Caco-2 (cell line): ENCODE data around the gene GPX4. TPM values are rescaled to one million over a fixed set of nuclear protein-coding genes. Genes with fewer than 3 reads are reported as not detected.

Experiments
- BruUV-seq: library from RNA; stranded (reverse); fragments of 400-500 nt; replicated peaks from 2 replicates; lab custom pipeline; 2021; lab: Mats Ljungman, UMichigan
- CTCF ChIA-PET: fragments of 300-600 bp; sonication (Branson Sonifier 250); formaldehyde crosslinking; loops from one replicate; lab custom pipeline; 2022; ENCODE audit warnings: antibody characterized with exemption; lab: Charles Lee
- POLR2A ChIA-PET: fragments of 300-600 bp; sonication (Branson Sonifier 250); formaldehyde crosslinking; loops from one replicate; lab custom pipeline; 2022; ENCODE audit warnings: antibody characterized with exemption; lab: Charles Lee
- DNase-seq, 2 experiments: peaks; one replicate each; pipeline versions ENCODE4 v3.0.0 to v3.0.0-alpha.2; 2020 to 2022
- H3K27me3 ChIP-seq: replicated peaks from 2 replicates; pipeline ENCODE4 v1.6.0; 2011; ENCODE audit warnings: low read length; ENCODE audit not compliant: control insufficient read depth, insufficient read depth
- H3K36me3 ChIP-seq: 2 replicates; pipeline ENCODE4 v1.5.1; 2011; ENCODE audit warnings: low read length; ENCODE audit not compliant: control insufficient read depth, insufficient read depth
- H3K4me1 ChIP-seq: fragments of 250-450 bp; sonication (Bioruptor Pico); 2 replicates; pipeline ENCODE4 v1.5.1; 2020; ENCODE audit warnings: mild to moderate bottlenecking
- H3K4me3 ChIP-seq: 2 replicates; pipeline ENCODE4 v1.5.1; 2011; ENCODE audit warnings: low read depth, mild to moderate bottlenecking, control low read depth, low read length
- H3K9me3 ChIP-seq: fragments of 250-450 bp; sonication (Bioruptor Pico); 2 replicates; pipeline ENCODE4 v1.5.1; 2020; ENCODE audit warnings: mild to moderate bottlenecking, moderate library complexity
- H3K27ac Mint-ChIP-seq: one replicate; pipeline ENCODE4 v1.8.0; 2022; ENCODE audit warnings: mixed read lengths; ENCODE audit not compliant: unreplicated experiment
- H3K27me3 Mint-ChIP-seq: one replicate; pipeline ENCODE4 v1.8.0; 2022; ENCODE audit warnings: mixed read lengths; ENCODE audit not compliant: insufficient read depth, unreplicated experiment
- H3K36me3 Mint-ChIP-seq: one replicate; pipeline ENCODE4 v1.8.0; 2022; ENCODE audit warnings: mild to moderate bottlenecking, mixed read lengths; ENCODE audit not compliant: insufficient read depth, unreplicated experiment
- H3K4me1 Mint-ChIP-seq: one replicate; pipeline ENCODE4 v1.8.0; 2022; ENCODE audit warnings: low read depth, mixed read lengths; ENCODE audit not compliant: unreplicated experiment
- H3K4me3 Mint-ChIP-seq: one replicate; pipeline ENCODE4 v1.8.0; 2022; ENCODE audit warnings: mild to moderate bottlenecking, moderate library complexity, mixed read lengths; ENCODE audit not compliant: unreplicated experiment
- H3K9me3 Mint-ChIP-seq: one replicate; pipeline ENCODE4 v1.8.0; 2022; ENCODE audit warnings: mixed read lengths; ENCODE audit not compliant: unreplicated experiment
- intact Hi-C: fragments of 100-400 bp; cut with micrococcal nuclease; formaldehyde crosslinking; loops from one replicate; pipeline ENCODE4 v1.10.0; 2022; ENCODE audit not compliant: unreplicated experiment
- total RNA-seq: library from RNA; stranded (reverse); gene quantifications from 2 replicates; pipeline ENCODE4 v1.2.3, GENCODE V29; 2022
- TF ChIP-seq, protein P1 (sequence below), 2 experiments: fragments of 200-600 bp in 1 of 2; IDR thresholded peaks; 1 replicate in 1 of 2; 2 replicates in 1 of 2; pipeline versions ENCODE4 v1.5.1 to v1.8.0; 2011 to 2022; ENCODE audit warnings: antibody characterized with exemption in 1 of 2, control low read depth in 1 of 2, inconsistent platforms in 1 of 2, low read depth in 1 of 2, low read length in 1 of 2, mild to moderate bottlenecking in 1 of 2, moderate library complexity in 1 of 2; ENCODE audit not compliant: insufficient read depth in 1 of 2, severe bottlenecking in 1 of 2, unreplicated experiment in 1 of 2

GPX4 gene
- total RNA-seq, 1 experiment from 2014 or later, result 500 TPM

DNA sequence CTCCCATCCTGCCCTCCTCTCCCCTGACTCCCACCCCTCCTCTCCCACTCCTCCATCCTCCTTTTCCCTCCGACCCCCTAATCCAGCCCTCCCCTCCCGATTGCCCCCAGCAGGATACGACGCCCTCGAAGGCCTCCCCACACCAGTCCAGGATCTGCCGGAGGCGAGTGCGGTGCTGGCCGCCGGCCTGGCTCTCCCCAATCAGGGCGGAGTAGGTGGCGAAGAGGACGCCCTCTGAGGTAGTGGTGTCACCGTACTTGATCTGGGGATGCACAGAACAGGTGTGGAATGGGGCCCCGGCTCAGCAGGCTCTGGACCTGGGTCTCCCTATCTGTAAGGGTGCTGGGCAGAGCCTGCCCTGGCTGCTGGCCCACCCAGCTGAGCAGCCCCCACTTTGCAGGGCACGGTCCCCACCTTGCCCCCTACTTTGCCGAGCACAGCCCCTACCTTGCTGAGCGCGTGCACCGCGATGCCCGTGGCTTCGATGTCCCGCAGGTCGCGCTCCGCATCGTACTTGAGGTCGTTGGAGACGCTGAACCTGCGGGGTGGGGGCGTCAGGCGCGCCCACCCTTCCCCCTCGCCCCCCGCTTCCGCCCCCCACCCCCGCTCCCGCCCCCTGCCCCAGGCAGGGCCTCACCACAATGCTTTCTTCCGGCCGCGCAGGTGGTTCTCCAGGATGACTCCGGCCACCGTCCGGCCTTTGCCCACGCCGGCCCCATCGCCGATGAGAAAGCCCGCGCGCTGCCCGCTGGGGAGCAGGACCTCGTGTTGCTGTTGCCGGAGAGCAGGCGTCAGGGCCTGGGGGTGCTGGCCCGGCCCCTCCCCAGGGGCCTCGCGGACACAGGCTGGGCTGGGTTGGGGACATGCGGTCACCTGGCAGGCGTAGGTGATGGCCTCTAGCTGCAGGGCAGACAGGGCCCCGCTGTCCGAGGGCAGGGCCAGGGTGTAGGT, 18.5 kb downstream of the GPX4 start:
- CTCF ChIA-PET, result no interaction called here
- peaks cover 54% of the 10 kb centered on the region for H3K36me3 Mint-ChIP-seq
- TF ChIP-seq, protein P1, sequence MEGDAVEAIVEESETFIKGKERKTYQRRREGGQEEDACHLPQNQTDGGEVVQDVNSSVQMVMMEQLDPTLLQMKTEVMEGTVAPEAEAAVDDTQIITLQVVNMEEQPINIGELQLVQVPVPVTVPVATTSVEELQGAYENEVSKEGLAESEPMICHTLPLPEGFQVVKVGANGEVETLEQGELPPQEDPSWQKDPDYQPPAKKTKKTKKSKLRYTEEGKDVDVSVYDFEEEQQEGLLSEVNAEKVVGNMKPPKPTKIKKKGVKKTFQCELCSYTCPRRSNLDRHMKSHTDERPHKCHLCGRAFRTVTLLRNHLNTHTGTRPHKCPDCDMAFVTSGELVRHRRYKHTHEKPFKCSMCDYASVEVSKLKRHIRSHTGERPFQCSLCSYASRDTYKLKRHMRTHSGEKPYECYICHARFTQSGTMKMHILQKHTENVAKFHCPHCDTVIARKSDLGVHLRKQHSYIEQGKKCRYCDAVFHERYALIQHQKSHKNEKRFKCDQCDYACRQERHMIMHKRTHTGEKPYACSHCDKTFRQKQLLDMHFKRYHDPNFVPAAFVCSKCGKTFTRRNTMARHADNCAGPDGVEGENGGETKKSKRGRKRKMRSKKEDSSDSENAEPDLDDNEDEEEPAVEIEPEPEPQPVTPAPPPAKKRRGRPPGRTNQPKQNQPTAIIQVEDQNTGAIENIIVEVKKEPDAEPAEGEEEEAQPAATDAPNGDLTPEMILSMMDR (IDR thresholded peaks at IDR 0.05; ENCODE audit: insufficient read depth in 1 of 2, low read depth in 1 of 2, low read length in 1 of 2, severe bottlenecking in 1 of 2, unreplicated experiment in 1 of 2), result no peak
- no peak overlapping the region for H3K4me3 ChIP-seq
- H3K27ac Mint-ChIP-seq, result no peak overlapping the region
- no peaks in the 10 kb centered on the region for H3K4me1 ChIP-seq
- no TSS peak for BruUV-seq
- H3K4me1 Mint-ChIP-seq, result no peaks in the 10 kb centered on the region
- no peaks in the 10 kb centered on the region for H3K27me3 Mint-ChIP-seq
- POLR2A ChIA-PET, result no interaction called here
- DNase-seq, result no peak
- H3K4me3 Mint-ChIP-seq, result no peak overlapping the region
- H3K36me3 ChIP-seq, result no peaks in the 10 kb centered on the region; the same call in 1 of the 2 replicates
- no peaks in the 10 kb centered on the region for H3K9me3 ChIP-seq
- intact Hi-C loops, result no loop called here
- H3K9me3 Mint-ChIP-seq, result no peaks in the 10 kb centered on the region
- H3K27me3 ChIP-seq, result no peaks in the 10 kb centered on the region

GRCh38 chr19:1122972-1123363, 19.2 kb downstream of the GPX4 start:
- intact Hi-C loops, result no loop called here

GRCh38 chr19:1123381-1123780, 19.6 kb downstream of the GPX4 start:
- H3K4me3 ChIP-seq, result no peak overlapping the region
- intact Hi-C loops, result no loop called here
- ChIA-PET CTCF (no interaction called here), POLR2A (interaction anchor here (0.5 kb wide), 1 partner anchor 19 kb away, joined by 3 read pairs; the partner anchor contains the start of gene GPX4)
- TF ChIP-seq, protein P1 (IDR thresholded peaks at IDR 0.05; ENCODE audit: insufficient read depth in 1 of 2, low read depth in 1 of 2, low read length in 1 of 2, severe bottlenecking in 1 of 2, unreplicated experiment in 1 of 2), result no peak
- H3K36me3 Mint-ChIP-seq, result peaks cover 55% of the 10 kb centered on the region
- H3K27ac Mint-ChIP-seq, result no peak overlapping the region
- H3K4me3 Mint-ChIP-seq, result no peak overlapping the region
- BruUV-seq, result no TSS peak
- DNase-seq, result no peak
- H3K27me3 ChIP-seq, result no peaks in the 10 kb centered on the region
- H3K27me3 Mint-ChIP-seq, result no peaks in the 10 kb centered on the region
- H3K9me3 ChIP-seq, result no peaks in the 10 kb centered on the region
- no peaks in the 10 kb centered on the region for H3K4me1 Mint-ChIP-seq
- H3K36me3 ChIP-seq, result no peaks in the 10 kb centered on the region; the same call in 1 of the 2 replicates
- H3K9me3 Mint-ChIP-seq, result no peaks in the 10 kb centered on the region
- no peaks in the 10 kb centered on the region for H3K4me1 ChIP-seq

More at GRCh38 chr19:1122972-1123363, 19.2 kb downstream of the GPX4 start:
- Mint-ChIP-seq H3K36me3 (peaks cover 59% of the 10 kb centered on the region), H3K27ac (no peak overlapping the region), H3K9me3 (no peaks in the 10 kb centered on the region), H3K4me3 (no peak overlapping the region), H3K4me1 (no peaks in the 10 kb centered on the region), H3K27me3 (no peaks in the 10 kb centered on the region)
- Histone ChIP-seq H3K9me3 (no peaks in the 10 kb centered on the region), H3K4me3 (no peak overlapping the region), H3K27me3 (no peaks in the 10 kb centered on the region), H3K36me3 (no peaks in the 10 kb centered on the region; the same call in 1 of the 2 replicates), H3K4me1 (no peaks in the 10 kb centered on the region)
- TF ChIP-seq, protein P1 (IDR thresholded peaks at IDR 0.05; ENCODE audit: insufficient read depth in 1 of 2, low read depth in 1 of 2, low read length in 1 of 2, severe bottlenecking in 1 of 2, unreplicated experiment in 1 of 2), result no peak
- BruUV-seq, result no TSS peak
- ChIA-PET CTCF (no interaction called here), POLR2A (no interaction called here)
- peak; percentile 80 to 81 for DNase-seq
